ENCODE measurements around the gene UROD. TPM values are rescaled to one million over a fixed set of nuclear protein-coding genes. Genes with fewer than 3 reads are reported as not detected.
"Not testable (repeated sequence)": the region's sequence is repeated elsewhere in the genome, so short reads cannot be mapped to it uniquely, and the experiment has no call there.

The UROD gene
- total and polyA plus RNA-seq, 5 donors, result 71.9 to 91.0 (median 83.8) TPM

- H3K27ac ChIP-seq (ENCODE audit: low read length), result no peak overlapping the region
- no peaks in the 10 kb centered on the region for H3K27me3 ChIP-seq (ENCODE audit: control insufficient read depth, insufficient read depth)
- ATAC-seq (no peak), DNase-seq (no peak)
- intact Hi-C loops (cut with DNase I), result no loop called here
- H3K4me1 ChIP-seq (ENCODE audit: control insufficient read depth, insufficient read depth, low read length), result peaks cover 1% of the 10 kb centered on the region
- H3K4me3 ChIP-seq (ENCODE audit: low read length), result no peak overlapping the region
- 96% methylated on average over 7 of the region's 7 CpGs for WGBS
- no peaks in the 10 kb centered on the region for H3K9me3 ChIP-seq (ENCODE audit: control insufficient read depth, low read length)
These were observed 16.4 kb upstream of the UROD start for GRCh38 chr1:44995467-44996238.

- Histone ChIP-seq H3K4me3 (ENCODE audit: low read length) (no peak overlapping the region), H3K27me3 (ENCODE audit: control insufficient read depth, insufficient read depth) (no peaks in the 10 kb centered on the region), H3K9me3 (ENCODE audit: control insufficient read depth, low read length) (no peaks in the 10 kb centered on the region), H3K4me1 (ENCODE audit: control insufficient read depth, insufficient read depth, low read length) (no peaks in the 10 kb centered on the region), H3K27ac (ENCODE audit: low read length) (no peak overlapping the region)
- no peak for ATAC-seq
- intact Hi-C loops (cut with DNase I), result no loop called here
- 77% methylated on average over 3 of the region's 3 CpGs for WGBS
- no peak for DNase-seq
These were observed 12.8 kb upstream of the UROD start for GRCh38 chr1:44999232-44999631.

DNA sequence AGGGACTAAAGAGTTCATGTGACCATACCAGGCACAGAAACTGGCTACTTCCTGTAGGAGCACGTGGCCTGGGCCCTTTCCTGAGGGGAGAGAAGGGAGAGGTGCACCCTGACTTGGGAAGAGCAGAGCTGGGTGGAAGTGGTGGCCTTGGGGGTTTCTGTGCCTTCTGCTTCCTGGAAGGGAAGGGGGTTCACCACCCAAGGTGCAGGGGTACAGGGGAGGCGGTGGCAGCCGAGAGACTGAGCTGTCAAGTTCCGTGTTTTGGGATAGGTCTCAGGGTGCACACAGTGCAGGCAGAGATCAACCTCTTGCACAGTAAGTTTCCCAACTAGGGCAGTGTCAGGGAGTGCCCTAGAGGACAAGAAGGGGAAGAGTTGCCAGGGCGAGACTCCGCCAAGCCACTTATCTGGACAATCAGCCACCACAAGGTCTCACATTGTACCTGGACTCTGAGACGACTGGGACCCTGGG, 11.0 kb upstream of the UROD start:
- ATAC-seq (peak; percentile 60 to 61), DNase-seq (peak in 1 of 3 donors; percentile 65)
- 66% methylated on average over 7 of the region's 7 CpGs for WGBS
- Histone ChIP-seq H3K4me1 (ENCODE audit: control insufficient read depth, insufficient read depth, low read length) (no peaks in the 10 kb centered on the region), H3K4me3 (ENCODE audit: low read length) (no peak overlapping the region), H3K27ac (ENCODE audit: low read length) (no peak overlapping the region), H3K27me3 (ENCODE audit: control insufficient read depth, insufficient read depth) (no peaks in the 10 kb centered on the region), H3K9me3 (ENCODE audit: control insufficient read depth, low read length) (no peaks in the 10 kb centered on the region)
- intact Hi-C loops (cut with DNase I), result loop anchor here in 1 of 4 donors (10.0 kb wide), 1 partner anchor 166 kb away; no protein-coding TSS in a partner anchor

- H3K27ac ChIP-seq (ENCODE audit: low read length); ATAC-seq; H3K27me3 ChIP-seq (ENCODE audit: control insufficient read depth, insufficient read depth); H3K4me1 ChIP-seq (ENCODE audit: control insufficient read depth, insufficient read depth, low read length); H3K4me3 ChIP-seq (ENCODE audit: low read length); H3K9me3 ChIP-seq (ENCODE audit: control insufficient read depth, low read length); DNase-seq: not testable (repeated sequence)
- intact Hi-C loops (cut with DNase I), result loop anchor here in 1 of 4 donors (10.0 kb wide), 1 partner anchor 167 kb away; no protein-coding TSS in a partner anchor
- WGBS, result 85% methylated on average over 8 of the region's 8 CpGs
These were observed 10.5 kb upstream of the UROD start for GRCh38 chr1:45001576-45001975.

DNA sequence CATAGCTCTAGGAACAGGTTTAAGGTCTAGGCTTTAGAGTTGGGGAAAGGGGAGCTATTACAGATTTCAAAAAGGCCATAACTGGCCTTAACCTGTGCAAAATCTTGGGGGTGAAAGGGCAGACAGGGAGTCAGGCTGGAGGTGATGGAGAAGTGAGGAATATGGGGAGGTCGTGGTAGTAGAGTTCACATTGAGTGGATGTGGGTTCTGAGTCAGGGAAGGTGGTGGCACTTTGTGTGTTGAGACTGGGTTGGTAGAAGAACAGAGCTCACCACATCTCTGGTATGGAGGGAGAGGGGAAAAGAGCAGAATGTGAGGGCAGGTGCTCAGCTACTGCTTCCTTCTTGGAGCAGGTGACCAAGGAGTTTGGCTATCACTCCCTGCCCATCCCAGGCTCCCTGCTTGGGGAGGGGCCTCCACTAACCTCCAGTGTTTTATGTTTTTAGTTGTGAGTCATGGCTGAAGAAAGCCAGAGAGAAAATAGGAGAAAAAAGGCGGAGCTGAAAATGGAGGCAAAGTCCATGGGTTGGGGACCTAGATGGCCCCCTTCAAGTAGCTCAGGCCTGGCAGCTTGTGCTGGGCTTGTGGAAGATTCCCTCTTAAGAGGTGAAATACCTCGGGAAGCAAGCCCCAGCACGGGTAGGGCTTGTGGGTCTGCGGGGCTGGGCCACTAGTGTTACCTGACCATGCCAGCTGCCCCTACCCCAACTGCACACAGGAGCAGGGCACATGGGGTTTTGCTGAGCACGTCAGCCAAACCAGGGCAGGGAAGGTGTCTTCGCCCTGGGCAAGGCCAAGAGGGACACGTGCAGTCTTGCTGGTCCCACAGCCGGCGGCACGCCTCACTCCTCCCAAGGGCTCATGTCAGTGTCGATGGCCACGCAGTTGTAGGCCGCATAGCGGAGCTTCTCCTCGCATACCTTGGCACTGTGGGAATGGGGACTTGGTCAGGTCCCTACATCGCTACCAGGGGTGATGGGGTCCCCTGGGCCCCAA, 9.1 kb upstream of the UROD start:
- no peak for ATAC-seq
- Histone ChIP-seq H3K4me1 (ENCODE audit: control insufficient read depth, insufficient read depth, low read length) (no peaks in the 10 kb centered on the region), H3K27me3 (ENCODE audit: control insufficient read depth, insufficient read depth) (no peaks in the 10 kb centered on the region), H3K27ac (ENCODE audit: low read length) (no peak overlapping the region), H3K9me3 (ENCODE audit: control insufficient read depth, low read length) (no peaks in the 10 kb centered on the region), H3K4me3 (ENCODE audit: low read length) (no peak overlapping the region)
- intact Hi-C loops (cut with DNase I), result loop anchor here in 1 of 4 donors (10.0 kb wide), 1 partner anchor 168 kb away; no protein-coding TSS in a partner anchor
- WGBS, result 91% methylated on average over 17 of the region's 17 CpGs
- DNase-seq, result no peak

GRCh38 chr1:45003741-45004140, 8.3 kb upstream of the UROD start:
- intact Hi-C loops (cut with DNase I), result loop anchor here in 1 of 4 donors (10.0 kb wide), 1 partner anchor 169 kb away; no protein-coding TSS in a partner anchor
- Histone ChIP-seq H3K4me3 (ENCODE audit: low read length) (no peak overlapping the region), H3K9me3 (ENCODE audit: control insufficient read depth, low read length) (no peaks in the 10 kb centered on the region), H3K27me3 (ENCODE audit: control insufficient read depth, insufficient read depth) (no peaks in the 10 kb centered on the region), H3K27ac (ENCODE audit: low read length) (no peak overlapping the region), H3K4me1 (ENCODE audit: control insufficient read depth, insufficient read depth, low read length) (no peaks in the 10 kb centered on the region)
- no peak for ATAC-seq
- no peak for DNase-seq
- 90% methylated on average over 14 of the region's 14 CpGs for WGBS

GRCh38 chr1:45004281-45004920, 7.7 kb upstream of the UROD start:
- Histone ChIP-seq H3K4me1 (ENCODE audit: control insufficient read depth, insufficient read depth, low read length) (peaks cover under 1% of the 10 kb centered on the region), H3K4me3 (ENCODE audit: low read length) (no peak overlapping the region), H3K27me3 (ENCODE audit: control insufficient read depth, insufficient read depth) (no peaks in the 10 kb centered on the region), H3K9me3 (ENCODE audit: control insufficient read depth, low read length) (no peaks in the 10 kb centered on the region), H3K27ac (ENCODE audit: low read length) (no peak overlapping the region)
- intact Hi-C loops (cut with DNase I), result loop anchor here in 1 of 4 donors (10.0 kb wide), 1 partner anchor 170 kb away; no protein-coding TSS in a partner anchor
- WGBS, result 82% methylated on average over 7 of the region's 7 CpGs
- DNase-seq (no peak), ATAC-seq (no peak)

- no peak for ATAC-seq
- peaks cover 6% of the 10 kb centered on the region for H3K4me1 ChIP-seq (ENCODE audit: control insufficient read depth, insufficient read depth, low read length)
- H3K9me3 ChIP-seq (ENCODE audit: control insufficient read depth, low read length), result no peaks in the 10 kb centered on the region
- no peak overlapping the region for H3K4me3 ChIP-seq (ENCODE audit: low read length)
- DNase-seq, result no peak
- WGBS, result 89% methylated on average over 6 of the region's 6 CpGs
- intact Hi-C loops (cut with DNase I), result loop anchor here in 1 of 4 donors (10.0 kb wide), 1 partner anchor 171 kb away; no protein-coding TSS in a partner anchor
- H3K27me3 ChIP-seq (ENCODE audit: control insufficient read depth, insufficient read depth), result no peaks in the 10 kb centered on the region
- H3K27ac ChIP-seq (ENCODE audit: low read length), result no peak overlapping the region
These were observed 6.3 kb upstream of the UROD start for GRCh38 chr1:45005761-45006160.

DNA sequence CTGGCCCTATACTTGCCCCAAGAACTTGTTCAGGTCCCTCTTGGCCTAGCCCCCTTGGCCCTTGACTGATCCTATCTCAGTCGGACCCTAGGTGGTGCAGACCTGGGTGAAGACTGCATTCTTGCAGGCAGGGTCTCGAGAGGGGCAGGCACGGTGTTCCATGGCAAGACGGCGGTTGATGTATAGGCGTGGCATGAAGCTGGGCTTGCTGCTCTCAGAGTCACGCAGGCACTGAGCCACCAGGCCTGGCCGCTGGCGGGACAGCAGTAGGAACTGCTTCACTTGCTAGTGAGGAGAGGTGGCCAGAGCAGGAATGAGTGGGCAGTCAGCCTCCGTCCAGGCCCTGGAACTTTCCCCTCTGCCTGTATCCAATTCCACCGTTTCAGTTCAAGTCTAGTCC, 4.7 kb upstream of the UROD start:
- DNase-seq, result no peak
- WGBS, result 82% methylated on average over 11 of the region's 11 CpGs
- intact Hi-C loops (cut with DNase I), result loop anchor here in 1 of 4 donors (10.0 kb wide), 1 partner anchor 173 kb away; no protein-coding TSS in a partner anchor

GRCh38 chr1:45008076-45008475, 4.0 kb upstream of the UROD start:
- Histone ChIP-seq H3K9me3 (ENCODE audit: control insufficient read depth, low read length) (no peaks in the 10 kb centered on the region), H3K4me3 (ENCODE audit: low read length) (no peak overlapping the region), H3K4me1 (ENCODE audit: control insufficient read depth, insufficient read depth, low read length) (peaks cover 9% of the 10 kb centered on the region), H3K27me3 (ENCODE audit: control insufficient read depth, insufficient read depth) (no peaks in the 10 kb centered on the region), H3K27ac (ENCODE audit: low read length) (no peak overlapping the region)
- 86% methylated on average over 3 of the region's 3 CpGs for WGBS
- ATAC-seq (no peak), DNase-seq (no peak)
- intact Hi-C loops (cut with DNase I), result loop anchor here in 1 of 4 donors (10.0 kb wide), 1 partner anchor 173 kb away; no protein-coding TSS in a partner anchor

More for the DNA sequence above, 4.7 kb upstream of the UROD start:
- Histone ChIP-seq H3K27me3 (ENCODE audit: control insufficient read depth, insufficient read depth) (no peaks in the 10 kb centered on the region), H3K4me3 (ENCODE audit: low read length) (no peak overlapping the region), H3K9me3 (ENCODE audit: control insufficient read depth, low read length) (no peaks in the 10 kb centered on the region), H3K4me1 (ENCODE audit: control insufficient read depth, insufficient read depth, low read length) (peaks cover 9% of the 10 kb centered on the region), H3K27ac (ENCODE audit: low read length) (no peak overlapping the region)
- ATAC-seq, result no peak
